ENCODE data around the gene SEC14L5.

GRCh38 chr16:4966736-4967453, 8.8 kb downstream of the SEC14L5 start:
- TF ChIP-seq POLR2A (IDR thresholded peaks at IDR 0.05) (no peak), CTCF (IDR thresholded peaks at IDR 0.05 in 8 of 11, conservative IDR thresholded peaks at IDR 0.05 in 3 of 11) (no peak), POLR2AphosphoS5 (IDR thresholded peaks at IDR 0.05) (no peak)

Data from spleen (tissue), 7 donors.